GM23248 (cell line): ENCODE data around the gene NRCAM.

ENCODE experiments used
- EZH2 ChIP-seq: fragments of 200-600 bp; sonication (generic); IDR thresholded peaks from 2 replicates; pipeline ENCODE4 v1.6.1; 2018; ENCODE audit warnings: antibody characterized with exemption, mild to moderate bottlenecking; ENCODE audit not compliant: insufficient read depth, poor library complexity, severe bottlenecking
- EZH2phosphoT487 ChIP-seq: fragments of 200-600 bp; sonication (generic); IDR thresholded peaks from 2 replicates; pipeline ENCODE4 v1.6.1; 2018; ENCODE audit warnings: antibody characterized with exemption, moderate library complexity, mild to moderate bottlenecking, low read depth; ENCODE audit not compliant: insufficient read depth

GRCh38 chr7:108287857-108288256, 168.4 kb downstream of the NRCAM start:
- TF ChIP-seq EZH2phosphoT487: no peak
- TF ChIP-seq EZH2: no peak
